Sigmoid colon (tissue), 4 donors: ENCODE measurements around the gene TEX51.

ENCODE experiments used
- POLR2A ChIP-seq, 2 donors: fragments of 450-650 bp; IDR thresholded peaks; one replicate each; pipeline ENCODE4 v1.6.1; 2016; ENCODE audit warnings: antibody characterized with exemption in 2 of 2, mild to moderate bottlenecking in 2 of 2, moderate library complexity in 2 of 2
- POLR2AphosphoS5 ChIP-seq, 4 donors: sonication (generic); formaldehyde crosslinking; IDR thresholded peaks; one replicate each; pipeline ENCODE4 v1.6.1; 2017; ENCODE audit warnings: antibody characterized with exemption in 4 of 4

- TF ChIP-seq POLR2AphosphoS5 (IDR thresholded peaks at IDR 0.05): no peak
- no peak for TF ChIP-seq POLR2A (IDR thresholded peaks at IDR 0.05)
These were observed 46.9 kb upstream of the TEX51 start for GRCh38 chr2:126851756-126852155.
